ENCODE results near the gene XPO4.
A peak's percentile ranks its signal among the peaks of the same experiment; 100 is the strongest.

Gene XPO4

GRCh38 chr13:20778311-20778710 lies 124.2 kb downstream of the XPO4 start:
- Histone ChIP-seq H3K4me3 (ENCODE audit: low read depth in 1 of 2, low read length in 2 of 2) (no peak overlapping the region), H3K9me3 (ENCODE audit: control insufficient read depth in 1 of 2, low read length in 2 of 2) (no peaks in the 10 kb centered on the region), H3K27ac (ENCODE audit: low read length) (no peak overlapping the region), H3K4me1 (ENCODE audit: control insufficient read depth in 1 of 2, insufficient read depth in 2 of 2, low read length in 2 of 2) (no peaks in the 10 kb centered on the region), H3K36me3 (ENCODE audit: control insufficient read depth in 1 of 2, insufficient read depth in 2 of 2, low read length in 2 of 2) (peaks cover 10 to 11% of the 10 kb centered on the region in 2 donors), H3K27me3 (ENCODE audit: low read depth, low read length) (no peaks in the 10 kb centered on the region)

- H3K36me3 ChIP-seq (ENCODE audit: control insufficient read depth in 1 of 2, insufficient read depth in 2 of 2, low read length in 2 of 2), result peaks cover 0 to 3% of the 10 kb centered on the region in 2 donors
- H3K27me3 ChIP-seq (ENCODE audit: low read depth, low read length), result no peaks in the 10 kb centered on the region
- peaks cover 5% of the 10 kb centered on the region in 2 donors for H3K4me1 ChIP-seq (ENCODE audit: control insufficient read depth in 1 of 2, insufficient read depth in 2 of 2, low read length in 2 of 2)
- H3K4me3 ChIP-seq (ENCODE audit: low read depth in 1 of 2, low read length in 2 of 2), result no peak overlapping the region
- no peak overlapping the region for H3K27ac ChIP-seq (ENCODE audit: low read length)
- no peaks in the 10 kb centered on the region for H3K9me3 ChIP-seq (ENCODE audit: control insufficient read depth in 1 of 2, low read length in 2 of 2)
Observed at GRCh38 chr13:20776751-20777150, 125.8 kb downstream of the XPO4 start.

- Histone ChIP-seq H3K4me3 (ENCODE audit: low read depth in 1 of 2, low read length in 2 of 2) (no peak overlapping the region), H3K36me3 (ENCODE audit: control insufficient read depth in 1 of 2, insufficient read depth in 2 of 2, low read length in 2 of 2) (no peaks in the 10 kb centered on the region), H3K4me1 (ENCODE audit: control insufficient read depth in 1 of 2, insufficient read depth in 2 of 2, low read length in 2 of 2) (peaks cover 5% of the 10 kb centered on the region in 2 donors), H3K27me3 (ENCODE audit: low read depth, low read length) (no peaks in the 10 kb centered on the region), H3K27ac (ENCODE audit: low read length) (no peak overlapping the region), H3K9me3 (ENCODE audit: control insufficient read depth in 1 of 2, low read length in 2 of 2) (no peaks in the 10 kb centered on the region)
Observed at GRCh38 chr13:20775961-20776360, 126.6 kb downstream of the XPO4 start.

DNA sequence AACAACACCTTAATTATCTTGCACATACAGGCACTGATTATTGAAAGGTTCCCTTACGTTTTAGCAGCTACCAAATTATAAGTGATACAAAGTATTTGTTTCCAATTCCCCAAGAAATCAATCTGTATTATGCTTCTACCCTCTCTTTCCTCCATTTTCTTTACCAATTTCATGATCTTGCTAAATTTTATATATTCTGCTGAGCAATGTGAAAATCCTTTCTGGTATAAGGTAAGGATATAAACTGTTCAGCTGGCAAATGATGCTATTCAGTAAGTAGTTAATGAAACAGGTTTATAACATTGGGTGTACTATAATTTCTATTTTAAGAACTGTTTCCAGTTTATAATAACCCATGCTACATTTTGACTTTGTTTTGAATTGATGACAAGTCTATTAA lies 127.8 kb downstream of the XPO4 start:
- Histone ChIP-seq H3K9me3 (ENCODE audit: control insufficient read depth in 1 of 2, low read length in 2 of 2) (no peaks in the 10 kb centered on the region), H3K4me1 (ENCODE audit: control insufficient read depth in 1 of 2, insufficient read depth in 2 of 2, low read length in 2 of 2) (peaks cover 5% of the 10 kb centered on the region in 2 donors), H3K27ac (ENCODE audit: low read length) (no peak overlapping the region), H3K27me3 (ENCODE audit: low read depth, low read length) (no peaks in the 10 kb centered on the region), H3K4me3 (ENCODE audit: low read depth in 1 of 2, low read length in 2 of 2) (no peak overlapping the region), H3K36me3 (ENCODE audit: control insufficient read depth in 1 of 2, insufficient read depth in 2 of 2, low read length in 2 of 2) (no peaks in the 10 kb centered on the region)

- Histone ChIP-seq H3K4me1 (ENCODE audit: control insufficient read depth in 1 of 2, insufficient read depth in 2 of 2, low read length in 2 of 2) (peaks cover 5% of the 10 kb centered on the region in 2 donors), H3K4me3 (ENCODE audit: low read depth in 1 of 2, low read length in 2 of 2) (peak within 1 kb of the TSS; percentile 76 to 78), H3K27ac (ENCODE audit: low read length) (peak within 1 kb of the TSS; percentile 91), H3K27me3 (ENCODE audit: low read depth, low read length) (no peaks in the 10 kb centered on the region), H3K9me3 (ENCODE audit: control insufficient read depth in 1 of 2, low read length in 2 of 2) (peaks cover 0 to 7% of the 10 kb centered on the region in 2 donors), H3K36me3 (ENCODE audit: control insufficient read depth in 1 of 2, insufficient read depth in 2 of 2, low read length in 2 of 2) (no peaks in the 10 kb centered on the region)
Observed at GRCh38 chr13:20773194-20774080, 129.1 kb downstream of the XPO4 start, which contains the start of gene EEF1AKMT1. TSS of gene EEF1AKMT1 (minus strand) at chr13:20773961. CDS start at chr13:20757598, 16,363 bp downstream.

GRCh38 chr13:20772401-20773131 lies 130.0 kb downstream of the XPO4 start:
- H3K4me1 ChIP-seq (ENCODE audit: control insufficient read depth in 1 of 2, insufficient read depth in 2 of 2, low read length in 2 of 2), result peaks cover 5% of the 10 kb centered on the region in 2 donors
- H3K27ac ChIP-seq (ENCODE audit: low read length), result peak overlapping the region; percentile 91
- H3K27me3 ChIP-seq (ENCODE audit: low read depth, low read length), result no peaks in the 10 kb centered on the region
- H3K4me3 ChIP-seq (ENCODE audit: low read depth in 1 of 2, low read length in 2 of 2), result peak overlapping the region; percentile 76 to 78
- peaks cover 0 to 13% of the 10 kb centered on the region in 2 donors for H3K9me3 ChIP-seq (ENCODE audit: control insufficient read depth in 1 of 2, low read length in 2 of 2)
- no peaks in the 10 kb centered on the region for H3K36me3 ChIP-seq (ENCODE audit: control insufficient read depth in 1 of 2, insufficient read depth in 2 of 2, low read length in 2 of 2)

- Histone ChIP-seq H3K36me3 (ENCODE audit: control insufficient read depth in 1 of 2, insufficient read depth in 2 of 2, low read length in 2 of 2) (no peaks in the 10 kb centered on the region), H3K9me3 (ENCODE audit: control insufficient read depth in 1 of 2, low read length in 2 of 2) (peaks cover 0 to 15% of the 10 kb centered on the region in 2 donors), H3K4me3 (ENCODE audit: low read depth in 1 of 2, low read length in 2 of 2) (no peak overlapping the region), H3K27me3 (ENCODE audit: low read depth, low read length) (no peaks in the 10 kb centered on the region), H3K4me1 (ENCODE audit: control insufficient read depth in 1 of 2, insufficient read depth in 2 of 2, low read length in 2 of 2) (peaks cover 5% of the 10 kb centered on the region in 2 donors), H3K27ac (ENCODE audit: low read length) (no peak overlapping the region)
Observed at GRCh38 chr13:20769834-20770233, 132.7 kb downstream of the XPO4 start.

DNA sequence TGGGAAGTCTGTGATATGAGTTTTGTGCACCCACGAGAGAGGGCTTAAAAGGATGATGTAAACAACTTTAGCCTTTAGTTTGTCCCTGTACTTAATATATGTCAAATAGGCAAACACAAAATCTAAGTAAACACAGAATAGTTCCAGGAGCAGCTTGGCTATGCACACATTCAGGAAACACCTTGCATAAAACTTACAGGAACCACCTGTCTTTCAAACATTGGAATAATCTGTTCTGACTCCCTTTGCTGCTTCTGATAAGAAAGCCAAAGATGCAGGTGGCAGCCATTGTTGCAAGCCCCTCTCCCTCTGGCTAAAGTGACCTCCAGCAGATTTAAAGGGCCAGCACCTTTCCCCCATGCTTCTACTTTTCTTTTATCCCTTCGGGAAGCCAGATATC lies 133.5 kb downstream of the XPO4 start:
- H3K27ac ChIP-seq (ENCODE audit: low read length), result no peak overlapping the region
- peaks cover 5% of the 10 kb centered on the region in 2 donors for H3K4me1 ChIP-seq (ENCODE audit: control insufficient read depth in 1 of 2, insufficient read depth in 2 of 2, low read length in 2 of 2)
- no peak overlapping the region for H3K4me3 ChIP-seq (ENCODE audit: low read depth in 1 of 2, low read length in 2 of 2)
- peaks cover 0 to 15% of the 10 kb centered on the region in 2 donors for H3K9me3 ChIP-seq (ENCODE audit: control insufficient read depth in 1 of 2, low read length in 2 of 2)
- no peaks in the 10 kb centered on the region for H3K36me3 ChIP-seq (ENCODE audit: control insufficient read depth in 1 of 2, insufficient read depth in 2 of 2, low read length in 2 of 2)
- no peaks in the 10 kb centered on the region for H3K27me3 ChIP-seq (ENCODE audit: low read depth, low read length)

DNA sequence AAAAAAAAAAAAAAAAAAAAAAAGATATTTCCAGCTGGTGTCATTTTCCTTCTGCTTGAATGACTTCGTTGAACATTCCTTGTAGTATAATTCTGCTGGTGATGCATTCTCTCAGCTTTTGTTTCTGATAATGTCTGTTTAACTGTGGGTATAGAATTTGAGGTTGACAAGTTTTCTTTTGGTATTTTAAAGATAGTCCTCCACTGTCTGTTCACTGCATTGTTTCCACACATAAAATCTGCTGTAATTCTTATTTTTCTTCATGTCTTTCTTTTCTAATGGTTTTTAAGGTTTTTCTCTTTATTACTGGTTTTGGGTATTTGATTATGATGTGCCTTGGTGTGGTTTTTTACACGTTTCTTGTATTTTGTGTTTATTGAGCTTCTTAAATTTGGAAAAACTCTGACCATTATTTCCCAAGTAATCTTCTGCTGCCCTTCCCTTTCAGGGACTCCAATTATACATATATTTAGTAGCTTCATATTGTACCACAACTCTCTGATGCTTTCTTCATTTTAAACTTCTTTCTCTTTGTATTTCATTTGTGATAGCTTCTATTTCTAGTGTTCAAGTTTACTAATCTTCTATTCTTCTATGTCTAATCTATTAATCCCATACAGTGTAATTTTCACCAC lies 135.1 kb downstream of the XPO4 start:
- Histone ChIP-seq H3K27ac (ENCODE audit: low read length) (no peak overlapping the region), H3K4me1 (ENCODE audit: control insufficient read depth in 1 of 2, insufficient read depth in 2 of 2, low read length in 2 of 2) (peaks cover under 1 to 1% of the 10 kb centered on the region in 2 donors), H3K36me3 (ENCODE audit: control insufficient read depth in 1 of 2, insufficient read depth in 2 of 2, low read length in 2 of 2) (no peaks in the 10 kb centered on the region), H3K27me3 (ENCODE audit: low read depth, low read length) (no peaks in the 10 kb centered on the region), H3K4me3 (ENCODE audit: low read depth in 1 of 2, low read length in 2 of 2) (no peak overlapping the region), H3K9me3 (ENCODE audit: control insufficient read depth in 1 of 2, low read length in 2 of 2) (peaks cover 0 to 15% of the 10 kb centered on the region in 2 donors)

DNA sequence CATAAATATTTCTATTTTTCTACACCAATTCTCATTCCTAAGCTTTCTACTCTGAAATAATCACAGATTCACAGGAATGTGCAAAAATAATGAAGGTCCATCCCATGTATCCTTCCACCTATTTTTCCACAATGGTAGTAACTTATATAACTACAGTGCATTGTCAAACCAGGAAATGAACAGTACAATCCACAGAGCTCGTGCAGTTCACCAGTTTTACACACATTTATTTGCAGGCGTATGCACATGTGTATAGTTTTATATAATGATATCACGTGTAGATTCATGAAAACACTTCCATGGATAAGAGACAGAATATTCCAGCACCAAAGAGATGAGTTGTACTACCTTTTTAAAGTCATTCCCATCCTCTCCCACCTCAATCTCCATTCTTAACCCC lies 141.7 kb downstream of the XPO4 start:
- Histone ChIP-seq H3K27ac (ENCODE audit: low read length) (no peak overlapping the region), H3K36me3 (ENCODE audit: control insufficient read depth in 1 of 2, insufficient read depth in 2 of 2, low read length in 2 of 2) (peaks cover 0 to 8% of the 10 kb centered on the region in 2 donors), H3K9me3 (ENCODE audit: control insufficient read depth in 1 of 2, low read length in 2 of 2) (no peaks in the 10 kb centered on the region), H3K4me3 (ENCODE audit: low read depth in 1 of 2, low read length in 2 of 2) (no peak overlapping the region), H3K27me3 (ENCODE audit: low read depth, low read length) (no peaks in the 10 kb centered on the region), H3K4me1 (ENCODE audit: control insufficient read depth in 1 of 2, insufficient read depth in 2 of 2, low read length in 2 of 2) (no peaks in the 10 kb centered on the region)

DNA sequence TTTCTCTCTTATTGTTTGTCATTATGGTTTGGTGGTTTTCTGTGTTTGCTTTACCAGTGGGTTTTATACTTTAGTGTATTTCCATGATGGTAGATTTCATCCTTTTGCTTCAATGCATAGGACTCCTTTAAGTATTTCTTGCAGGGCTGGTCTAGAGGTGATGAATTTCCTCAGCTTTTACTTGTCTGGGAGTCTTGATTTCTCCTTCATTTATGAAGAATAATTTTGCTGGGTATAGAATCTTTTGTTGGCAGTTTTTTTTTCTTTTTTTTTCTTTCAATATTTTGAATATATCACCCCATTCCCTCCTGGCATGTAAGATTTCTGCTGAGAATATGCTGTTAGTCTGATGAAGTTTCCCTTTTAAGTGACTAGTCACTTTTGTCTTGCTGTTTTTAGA lies 148.5 kb downstream of the XPO4 start:
- H3K27me3 ChIP-seq (ENCODE audit: low read depth, low read length), result no peaks in the 10 kb centered on the region
- H3K4me1 ChIP-seq (ENCODE audit: control insufficient read depth in 1 of 2, insufficient read depth in 2 of 2, low read length in 2 of 2), result no peaks in the 10 kb centered on the region
- peaks cover 0 to 21% of the 10 kb centered on the region in 2 donors for H3K36me3 ChIP-seq (ENCODE audit: control insufficient read depth in 1 of 2, insufficient read depth in 2 of 2, low read length in 2 of 2)
- H3K27ac ChIP-seq (ENCODE audit: low read length), result no peak overlapping the region
- H3K9me3 ChIP-seq (ENCODE audit: control insufficient read depth in 1 of 2, low read length in 2 of 2), result peaks cover 7 to 12% of the 10 kb centered on the region in 2 donors
- H3K4me3 ChIP-seq (ENCODE audit: low read depth in 1 of 2, low read length in 2 of 2), result no peak overlapping the region
